ENCODE measurements around the gene GAB2. TPM values are rescaled to one million over a fixed set of nuclear protein-coding genes. Genes with fewer than 3 reads are reported as not detected.

The GAB2 gene
- total RNA-seq, 3 donors from 2014 or later: 21.5 to 36.1 (median 26.6) TPM

DNA sequence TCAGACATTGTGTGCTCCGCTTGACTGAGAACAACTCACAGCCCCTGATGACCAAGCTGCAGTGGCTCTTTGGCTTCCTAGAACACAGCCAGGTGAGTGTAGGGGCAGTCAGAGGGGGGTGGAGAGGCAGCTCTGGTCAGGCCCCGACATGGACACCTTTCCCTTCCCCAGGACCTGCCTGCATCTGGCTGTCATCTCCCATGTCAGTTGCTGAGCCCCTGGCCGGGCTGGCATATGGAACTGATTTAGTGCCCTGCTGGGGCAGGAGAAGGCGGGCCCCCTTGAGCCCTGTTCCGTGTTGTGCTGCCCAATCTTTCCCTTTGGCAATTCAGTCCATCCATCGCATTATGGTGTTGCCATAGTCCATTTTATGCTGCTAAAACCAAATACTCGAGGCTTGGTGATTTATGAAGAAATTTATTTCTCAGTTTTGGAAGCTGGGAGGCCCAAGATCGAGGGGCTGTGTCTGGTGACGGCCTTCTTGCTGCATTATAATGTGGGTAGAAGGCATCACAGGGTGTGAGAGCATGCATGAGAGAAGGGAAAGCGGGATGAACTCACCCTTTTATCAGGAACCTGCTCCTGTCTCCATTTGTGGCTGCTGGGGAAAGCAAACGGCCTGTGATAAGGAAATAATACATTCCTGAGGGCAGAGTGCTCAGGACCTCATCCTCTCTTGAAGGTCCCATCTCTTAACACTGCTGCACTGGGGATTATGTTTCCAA, 209.9 kb downstream of the GAB2 start:
- no peaks in the 10 kb centered on the region for H3K9me3 ChIP-seq
- H3K4me1 ChIP-seq (ENCODE audit: low read depth): no peaks in the 10 kb centered on the region
- DNase-seq (no peak), ATAC-seq (no peak)
- H3K36me3 ChIP-seq (ENCODE audit: low read depth): no peaks in the 10 kb centered on the region
- intact Hi-C loops (cut with DNase I, micrococcal nuclease): no loop called here
- TF ChIP-seq, protein P1, sequence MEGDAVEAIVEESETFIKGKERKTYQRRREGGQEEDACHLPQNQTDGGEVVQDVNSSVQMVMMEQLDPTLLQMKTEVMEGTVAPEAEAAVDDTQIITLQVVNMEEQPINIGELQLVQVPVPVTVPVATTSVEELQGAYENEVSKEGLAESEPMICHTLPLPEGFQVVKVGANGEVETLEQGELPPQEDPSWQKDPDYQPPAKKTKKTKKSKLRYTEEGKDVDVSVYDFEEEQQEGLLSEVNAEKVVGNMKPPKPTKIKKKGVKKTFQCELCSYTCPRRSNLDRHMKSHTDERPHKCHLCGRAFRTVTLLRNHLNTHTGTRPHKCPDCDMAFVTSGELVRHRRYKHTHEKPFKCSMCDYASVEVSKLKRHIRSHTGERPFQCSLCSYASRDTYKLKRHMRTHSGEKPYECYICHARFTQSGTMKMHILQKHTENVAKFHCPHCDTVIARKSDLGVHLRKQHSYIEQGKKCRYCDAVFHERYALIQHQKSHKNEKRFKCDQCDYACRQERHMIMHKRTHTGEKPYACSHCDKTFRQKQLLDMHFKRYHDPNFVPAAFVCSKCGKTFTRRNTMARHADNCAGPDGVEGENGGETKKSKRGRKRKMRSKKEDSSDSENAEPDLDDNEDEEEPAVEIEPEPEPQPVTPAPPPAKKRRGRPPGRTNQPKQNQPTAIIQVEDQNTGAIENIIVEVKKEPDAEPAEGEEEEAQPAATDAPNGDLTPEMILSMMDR (IDR thresholded peaks at IDR 0.05): no peak
- no peak overlapping the region for H3K4me3 ChIP-seq

DNA sequence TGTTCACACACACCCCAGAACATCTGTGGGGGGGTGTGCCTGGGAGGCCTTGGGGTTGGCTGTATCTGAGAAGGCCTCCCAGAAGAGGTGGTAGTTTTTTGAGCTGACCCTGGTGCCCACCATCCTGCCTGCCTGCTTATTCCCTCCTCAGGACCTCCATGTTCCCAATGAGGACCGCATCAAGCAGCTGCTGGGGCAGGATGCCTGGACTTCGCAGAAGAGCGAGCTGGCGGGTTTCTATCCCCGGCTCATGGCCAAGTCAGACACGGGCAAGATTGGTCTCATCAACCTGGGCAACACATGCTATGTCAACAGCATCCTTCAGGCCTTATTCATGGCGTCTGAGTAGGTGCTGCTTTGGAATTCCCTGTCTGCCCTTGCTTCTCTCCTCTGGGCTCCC, 211.9 kb downstream of the GAB2 start:
- no peak for DNase-seq
- H3K4me3 ChIP-seq: no peak overlapping the region
- H3K9me3 ChIP-seq: no peaks in the 10 kb centered on the region
- no peak for ATAC-seq
- no peaks in the 10 kb centered on the region for H3K36me3 ChIP-seq (ENCODE audit: low read depth)
- intact Hi-C loops (cut with DNase I, micrococcal nuclease): no loop called here
- no peaks in the 10 kb centered on the region for H3K4me1 ChIP-seq (ENCODE audit: low read depth)
- TF ChIP-seq, protein P1 (IDR thresholded peaks at IDR 0.05): no peak

GRCh38 chr11:78205256-78205655, 212.4 kb downstream of the GAB2 start:
- H3K36me3 ChIP-seq (ENCODE audit: low read depth): no peaks in the 10 kb centered on the region
- H3K4me1 ChIP-seq (ENCODE audit: low read depth): no peaks in the 10 kb centered on the region
- intact Hi-C loops (cut with DNase I, micrococcal nuclease): no loop called here
- H3K4me3 ChIP-seq: no peak overlapping the region
- no peaks in the 10 kb centered on the region for H3K9me3 ChIP-seq
- no peak for ATAC-seq
- no peak for DNase-seq
- TF ChIP-seq, protein P1 (IDR thresholded peaks at IDR 0.05): no peak

DNA sequence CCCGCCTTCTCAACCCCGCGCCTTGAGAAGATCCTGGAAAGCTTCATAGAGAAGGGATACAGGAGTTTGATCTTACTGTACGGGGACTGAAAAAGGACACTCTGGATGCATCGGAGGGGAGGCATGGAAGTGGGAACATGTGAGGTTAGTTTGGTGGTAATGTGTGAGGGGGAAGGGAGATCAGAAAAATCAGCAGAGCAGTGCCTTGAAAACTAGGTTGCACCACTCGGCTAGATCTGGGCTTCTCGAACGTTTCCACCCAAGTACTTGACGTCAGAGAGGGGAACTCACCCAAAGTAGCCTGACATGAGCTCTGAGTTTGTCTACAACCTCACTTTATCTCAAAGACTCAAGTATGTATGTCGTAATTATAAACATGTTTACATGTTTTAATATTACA, 214.4 kb downstream of the GAB2 start:
- no peaks in the 10 kb centered on the region for H3K9me3 ChIP-seq
- no peaks in the 10 kb centered on the region for H3K4me1 ChIP-seq (ENCODE audit: low read depth)
- no peak overlapping the region for H3K4me3 ChIP-seq
- no peaks in the 10 kb centered on the region for H3K36me3 ChIP-seq (ENCODE audit: low read depth)
- TF ChIP-seq, protein P1 (IDR thresholded peaks at IDR 0.05): no peak
- DNase-seq (no peak), ATAC-seq (peak; percentile 65)
- intact Hi-C loops (cut with DNase I, micrococcal nuclease): no loop called here

DNA sequence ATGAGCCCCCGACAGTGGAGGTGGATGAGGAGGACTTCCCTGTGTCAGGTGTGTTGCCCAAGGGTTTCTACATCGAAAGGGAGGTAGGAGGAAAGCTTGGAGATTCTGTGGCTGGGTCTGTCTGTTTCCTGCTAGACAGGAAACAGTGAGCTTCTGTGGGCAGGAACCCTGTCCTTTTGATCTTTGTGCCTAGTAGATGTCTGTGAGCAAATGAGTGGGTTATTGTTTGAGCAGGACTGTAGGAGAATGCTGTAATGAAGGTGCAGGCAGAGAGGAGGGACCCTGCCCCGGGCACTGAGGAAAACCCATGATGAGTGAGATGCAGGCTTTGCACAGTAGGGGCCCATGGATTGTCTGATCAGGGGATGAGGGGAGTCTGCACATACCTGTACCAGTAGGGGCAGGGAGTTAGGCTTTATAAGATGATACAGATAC, 214.9 kb downstream of the GAB2 start:
- Histone ChIP-seq H3K36me3 (ENCODE audit: low read depth) (no peaks in the 10 kb centered on the region), H3K4me3 (no peak overlapping the region), H3K4me1 (ENCODE audit: low read depth) (no peaks in the 10 kb centered on the region), H3K9me3 (no peaks in the 10 kb centered on the region)
- intact Hi-C loops (cut with DNase I, micrococcal nuclease): no loop called here
- ATAC-seq: peak; percentile 82
- TF ChIP-seq, protein P1 (IDR thresholded peaks at IDR 0.05): no peak
- DNase-seq: peak in 1 of 3 donors; percentile 32
